HAP-1 (cell line): ENCODE measurements around the gene PLCG2.
"Not testable (repeated sequence)": the region's sequence is repeated elsewhere in the genome, so short reads cannot be mapped to it uniquely, and the experiment has no call there.

Experiments used
- DNase-seq, 2 experiments: peaks; one replicate each; pipeline ENCODE4 v3.0.0-alpha.2; 2016 to 2020; ENCODE audit warnings: low spot score in 2 of 2
- H3K27me3 ChIP-seq: fragments of 250-450 bp; sonication (Bioruptor Pico); 2 replicates; pipeline ENCODE4 v1.5.1; 2020; ENCODE audit warnings: low read depth, mild to moderate bottlenecking, moderate library complexity
- H3K36me3 ChIP-seq: fragments of 250-450 bp; sonication (Bioruptor Pico); replicated peaks from 2 replicates; pipeline ENCODE4 v1.5.1; 2020; ENCODE audit warnings: mild to moderate bottlenecking
- H3K4me1 ChIP-seq: fragments of 250-450 bp; sonication (Bioruptor Pico); 2 replicates; pipeline ENCODE4 v1.5.1; 2020; ENCODE audit warnings: mild to moderate bottlenecking
- H3K4me3 ChIP-seq: fragments of 250-450 bp; sonication (Bioruptor Pico); 2 replicates; pipeline ENCODE4 v1.5.1; 2020; ENCODE audit warnings: mild to moderate bottlenecking, moderate library complexity
- H3K9me3 ChIP-seq: fragments of 250-450 bp; sonication (Bioruptor Pico); 2 replicates; pipeline ENCODE4 v1.5.1; 2020; ENCODE audit warnings: mild to moderate bottlenecking, moderate library complexity
- in situ Hi-C: fragments of 300-500 bp; cut with MboI; formaldehyde crosslinking; loops from 3 replicates; pipeline ENCODE4 v1.14.3; 2020; ENCODE audit warnings: low sequenced_read_pairs, inconsistent platforms, mixed read lengths

Gene PLCG2

DNA sequence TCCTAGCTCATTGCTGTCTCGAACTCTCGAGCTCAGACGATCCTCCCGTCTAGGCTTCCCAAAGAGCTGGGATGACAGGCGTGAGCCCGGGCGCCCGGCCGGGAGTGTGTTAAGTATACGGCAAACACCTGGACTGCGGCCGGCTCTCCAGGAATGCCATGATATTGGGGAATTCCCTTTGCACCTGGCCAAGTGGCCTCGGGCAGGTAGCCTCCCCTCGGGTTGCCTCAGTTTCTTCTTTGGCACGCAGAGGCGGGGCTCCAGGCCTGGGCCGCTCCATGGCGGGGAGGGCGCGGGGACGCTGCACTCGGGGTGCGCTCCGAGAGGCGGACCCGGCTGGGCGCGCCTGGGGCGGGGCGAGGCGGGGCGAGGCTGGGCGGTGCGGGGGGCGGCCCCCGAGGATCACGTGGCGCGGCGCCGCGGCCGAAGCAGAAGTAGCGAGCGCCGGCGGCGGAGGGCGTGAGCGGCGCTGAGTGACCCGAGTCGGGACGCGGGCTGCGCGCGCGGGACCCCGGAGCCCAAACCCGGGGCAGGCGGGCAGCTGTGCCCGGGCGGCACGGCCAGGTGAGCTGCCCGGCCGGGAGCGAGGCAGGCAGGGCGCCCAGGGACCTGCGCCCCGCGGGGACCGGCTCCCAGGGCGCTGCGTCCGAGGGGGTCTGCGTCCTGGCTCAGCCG is at the start of gene PLCG2:
Gene PLCG2 (plus strand): TSS at position 431 of the 675 bp plus-strand sequence. CDS start 6,699 bp downstream, outside the sequence.
- no peaks in the 10 kb centered on the region for H3K9me3 ChIP-seq
- no peaks in the 10 kb centered on the region for H3K36me3 ChIP-seq
- in situ Hi-C loops = no loop called here
- H3K27me3 ChIP-seq = no peaks in the 10 kb centered on the region
- no peaks in the 10 kb centered on the region; the same call in 1 of the 2 replicates for H3K4me1 ChIP-seq
- H3K4me3 ChIP-seq = peak within 1 kb of the TSS; percentile 55
- peak; percentile 56 to 86 for DNase-seq

DNA sequence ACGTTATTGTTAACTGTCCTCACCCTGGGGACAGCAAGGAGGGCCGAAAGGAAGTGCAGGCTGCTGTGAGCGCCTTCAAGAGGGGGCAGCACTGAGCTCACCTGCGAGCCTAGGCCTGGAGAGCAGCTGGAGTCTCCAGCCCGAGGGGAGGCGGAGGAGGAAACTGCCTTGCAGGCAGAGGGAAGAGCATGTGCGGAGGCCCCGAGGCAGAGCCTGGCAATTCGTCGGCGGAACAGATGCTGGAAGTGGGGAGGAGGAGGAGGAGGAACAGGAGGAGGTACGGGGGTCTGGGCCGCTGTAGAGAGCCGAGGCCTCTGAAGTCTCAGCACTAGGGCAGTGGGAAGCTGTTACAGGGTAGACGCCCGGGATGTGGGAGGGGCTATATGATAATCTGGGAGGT is 49.6 kb upstream of the PLCG2 start:
- no peak for DNase-seq
- H3K27me3 ChIP-seq = no peaks in the 10 kb centered on the region
- H3K4me3 ChIP-seq = no peak overlapping the region
- H3K4me1 ChIP-seq = peaks cover 11% of the 10 kb centered on the region
- no peaks in the 10 kb centered on the region for H3K9me3 ChIP-seq
- in situ Hi-C loops = loop anchor here (5.0 to 25.0 kb wide), 3 partner anchors 327 to 692 kb away; partner anchors contain the start of gene ATMIN
- H3K36me3 ChIP-seq = no peaks in the 10 kb centered on the region

DNA sequence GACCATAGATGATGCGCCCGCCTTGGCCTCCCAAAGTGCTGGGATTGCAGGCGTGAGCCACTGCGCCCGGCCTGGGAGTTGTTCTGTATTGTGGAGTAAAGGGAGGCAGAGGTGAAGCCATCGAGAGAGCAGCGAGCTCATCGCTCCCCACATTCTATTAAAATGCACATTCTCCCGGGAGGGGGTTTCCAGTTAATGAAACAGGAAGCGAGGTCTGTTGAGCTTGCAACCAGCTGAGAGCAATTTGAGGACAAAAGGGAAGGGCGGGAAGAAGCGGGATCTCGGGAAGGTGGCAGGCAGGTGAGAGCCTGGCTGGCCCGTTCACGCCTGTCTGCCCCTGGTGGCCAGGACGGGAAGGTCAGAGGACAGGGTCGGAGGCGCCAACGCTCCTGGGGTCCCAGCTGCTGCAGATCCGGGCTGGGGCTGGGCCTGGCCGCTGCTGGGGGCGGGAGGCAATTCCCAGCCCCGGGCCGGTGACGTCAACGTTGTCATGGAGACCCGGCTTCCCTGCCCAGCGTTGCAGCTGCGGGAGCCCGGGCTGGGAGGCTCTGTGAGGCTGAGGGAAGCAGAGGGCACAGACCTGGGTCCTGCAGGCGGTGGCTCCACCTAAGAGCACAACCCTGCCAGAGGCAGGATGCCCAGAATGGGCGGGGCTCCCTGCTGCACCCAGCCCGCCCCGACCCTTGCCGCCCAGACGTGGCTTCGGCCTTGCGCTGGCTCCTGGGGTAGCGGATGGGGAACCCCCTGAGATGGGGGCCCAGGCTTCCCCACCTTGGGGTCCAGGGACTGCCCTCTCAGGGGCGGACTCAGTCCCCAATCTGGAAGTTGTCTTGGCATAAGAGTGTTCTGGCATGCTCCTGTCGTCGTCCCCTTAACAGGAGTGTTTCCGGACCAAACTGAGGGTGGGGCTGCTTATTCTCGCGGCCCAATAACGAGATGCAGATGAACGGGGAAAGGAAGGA is 48.7 kb upstream of the PLCG2 start:
- Histone ChIP-seq H3K4me3 (no peak overlapping the region), H3K27me3 (no peaks in the 10 kb centered on the region), H3K36me3 (no peaks in the 10 kb centered on the region), H3K4me1 (peaks cover 11% of the 10 kb centered on the region), H3K9me3 (no peaks in the 10 kb centered on the region)
- DNase-seq = peak; percentile 61 to 94
- in situ Hi-C loops = loop anchor here (25.0 kb wide), 1 partner anchor 693 kb away; the partner anchor contains the start of gene ATMIN

DNA sequence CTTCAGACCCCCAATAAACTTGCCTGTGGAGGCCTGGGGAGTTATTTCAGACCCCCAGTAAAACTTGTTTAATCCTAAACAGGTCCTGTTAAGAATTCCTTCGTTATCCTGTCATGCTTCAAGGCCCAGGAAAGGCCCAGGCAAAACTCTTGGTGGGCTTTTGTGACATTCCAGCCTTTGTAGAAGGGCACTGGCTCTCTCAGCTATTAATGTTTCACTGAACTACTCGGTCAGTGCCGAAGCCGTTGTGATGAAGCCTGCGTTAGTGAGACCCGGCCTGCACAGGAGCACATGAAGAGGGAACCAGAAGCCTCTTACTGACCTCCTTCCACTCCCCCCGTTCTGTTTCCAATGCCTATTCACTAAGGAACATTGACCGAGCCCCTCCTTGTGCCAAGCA is 47.4 kb upstream of the PLCG2 start:
- Histone ChIP-seq H3K27me3 (no peaks in the 10 kb centered on the region), H3K36me3 (no peaks in the 10 kb centered on the region), H3K9me3 (no peaks in the 10 kb centered on the region), H3K4me1 (peaks cover 11% of the 10 kb centered on the region), H3K4me3 (no peak overlapping the region)
- in situ Hi-C loops = loop anchor here (25.0 kb wide), 1 partner anchor 694 kb away; the partner anchor contains the start of gene ATMIN
- no peak for DNase-seq

DNA sequence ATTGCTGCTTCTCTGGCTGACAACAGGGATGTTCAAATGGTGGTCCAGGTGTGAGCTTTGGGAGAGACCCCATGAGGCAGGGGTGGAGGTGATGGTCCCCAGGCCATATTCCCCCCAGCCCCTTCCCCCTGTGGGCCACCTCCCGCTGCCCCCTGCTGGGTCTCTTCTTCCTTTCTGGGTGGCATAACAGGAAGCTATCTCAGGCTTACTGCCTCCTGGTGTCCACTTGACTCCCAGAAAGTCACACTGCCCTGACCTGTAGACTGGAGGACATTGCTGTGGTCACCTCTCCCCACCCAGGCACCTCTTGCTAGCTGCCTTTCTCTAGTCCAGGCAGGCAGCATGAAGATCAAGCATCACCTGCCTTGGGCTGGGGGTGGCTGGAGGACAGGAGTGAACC is 46.4 kb upstream of the PLCG2 start:
- in situ Hi-C loops = loop anchor here (25.0 kb wide), 1 partner anchor 695 kb away; the partner anchor contains the start of gene ATMIN
- no peak overlapping the region for H3K4me3 ChIP-seq
- peaks cover 10% of the 10 kb centered on the region for H3K4me1 ChIP-seq
- no peaks in the 10 kb centered on the region for H3K9me3 ChIP-seq
- no peaks in the 10 kb centered on the region for H3K36me3 ChIP-seq
- H3K27me3 ChIP-seq = no peaks in the 10 kb centered on the region
- no peak for DNase-seq

DNA sequence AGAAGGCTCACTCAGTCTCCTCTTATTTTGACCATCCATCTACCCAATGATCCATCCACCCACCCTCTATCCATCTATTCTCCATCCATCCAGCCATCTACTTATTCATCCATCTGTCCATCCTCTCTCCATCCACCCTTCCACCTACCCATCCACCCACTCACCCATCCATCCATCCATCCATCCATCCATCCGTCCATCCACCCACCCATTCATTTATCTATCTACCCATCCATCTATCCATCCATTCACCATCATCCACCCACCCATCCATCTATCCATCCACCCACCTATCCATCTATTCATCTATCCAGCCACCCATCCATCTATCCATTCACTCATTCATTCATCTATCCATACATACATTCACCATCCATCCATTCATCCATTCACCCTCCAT is 45.8 kb upstream of the PLCG2 start:
- in situ Hi-C loops = loop anchor here (25.0 kb wide), 1 partner anchor 696 kb away; the partner anchor contains the start of gene ATMIN
- Histone ChIP-seq H3K27me3 (no peaks in the 10 kb centered on the region), H3K4me1 (peaks cover 11% of the 10 kb centered on the region), H3K9me3 (no peaks in the 10 kb centered on the region), H3K36me3 (no peaks in the 10 kb centered on the region), H3K4me3 (no peak overlapping the region)
- no peak for DNase-seq

DNA sequence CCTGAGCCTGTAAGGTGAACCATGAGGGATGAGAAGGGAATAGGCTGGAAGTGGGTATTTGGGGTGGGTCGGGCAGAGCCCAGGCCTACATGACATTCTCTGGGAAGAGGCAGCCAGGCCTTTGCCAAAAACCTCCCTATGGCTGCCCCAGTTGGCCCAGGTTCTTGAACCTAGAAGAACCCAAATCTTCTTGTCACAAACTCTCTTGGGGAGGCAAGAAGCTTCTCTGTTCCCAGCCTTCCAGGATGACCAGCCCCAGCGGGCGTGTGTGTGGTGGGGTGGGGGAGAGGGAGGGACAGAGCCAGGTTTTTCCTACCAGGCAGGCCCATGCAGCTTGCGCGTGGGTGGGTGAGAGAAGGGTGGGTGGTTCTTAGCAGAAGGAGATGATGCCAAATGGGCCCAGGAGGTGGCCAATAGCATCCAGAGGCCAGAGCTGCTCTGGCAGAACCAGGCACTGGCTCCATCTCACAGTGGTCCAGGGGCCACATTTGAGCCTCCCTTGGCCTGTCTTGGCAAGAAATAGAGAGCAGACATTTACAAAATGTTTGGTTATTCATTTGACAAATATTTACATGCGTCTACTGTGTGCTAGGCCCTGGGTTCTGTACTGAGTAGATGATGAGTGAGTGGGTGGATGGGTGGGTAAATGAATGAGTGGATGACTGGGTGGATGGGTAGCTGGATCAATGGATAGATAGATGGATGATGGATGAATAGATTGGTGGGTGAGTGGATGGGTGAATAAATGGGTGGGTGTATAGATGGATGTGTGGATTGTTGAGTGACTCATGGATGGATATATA is 44.3 kb upstream of the PLCG2 start:
- H3K4me1 ChIP-seq = peaks cover 12% of the 10 kb centered on the region
- no peaks in the 10 kb centered on the region for H3K9me3 ChIP-seq
- no peak overlapping the region for H3K4me3 ChIP-seq
- in situ Hi-C loops = loop anchor here (25.0 kb wide), 1 partner anchor 698 kb away; the partner anchor contains the start of gene ATMIN
- no peaks in the 10 kb centered on the region for H3K36me3 ChIP-seq
- no peak for DNase-seq
- no peaks in the 10 kb centered on the region for H3K27me3 ChIP-seq

DNA sequence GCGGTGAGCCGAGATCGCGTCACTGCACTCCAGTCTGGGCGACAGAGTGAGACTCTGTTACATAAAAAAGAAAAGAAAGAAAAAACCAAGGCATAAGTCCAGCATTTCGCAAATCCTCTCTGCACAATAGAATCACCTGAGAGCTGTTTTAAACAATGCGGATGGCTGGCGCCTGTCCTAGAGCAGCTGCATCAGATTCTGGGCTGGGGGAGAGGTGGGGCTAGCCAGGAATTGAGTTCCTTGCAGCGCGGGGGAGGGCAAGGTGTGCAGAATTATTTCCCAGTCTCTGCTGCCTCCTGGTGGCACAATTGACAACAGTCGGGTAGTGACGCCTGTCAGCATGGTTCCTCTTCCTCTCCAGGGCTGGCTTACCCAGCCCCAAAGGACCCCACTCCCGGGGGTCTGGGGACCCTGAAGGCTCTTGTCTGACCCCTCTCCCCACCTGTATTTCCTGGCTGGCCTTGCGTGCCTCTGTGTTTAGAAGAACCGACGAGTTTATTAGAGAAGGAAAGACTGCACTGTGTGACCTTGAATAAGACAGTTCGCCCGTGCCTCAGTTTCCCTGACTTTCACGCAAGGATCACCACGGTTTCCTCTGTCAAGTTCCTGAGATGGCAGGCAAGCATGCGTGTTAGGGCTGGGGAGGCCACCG is 41.1 kb upstream of the PLCG2 start:
- in situ Hi-C loops = loop anchor here (25.0 kb wide), 1 partner anchor 701 kb away; the partner anchor contains the start of gene ATMIN
- Histone ChIP-seq H3K36me3 (no peaks in the 10 kb centered on the region), H3K4me3 (peak overlapping the region; percentile 0; the same call in 1 of the 2 replicates), H3K9me3 (no peaks in the 10 kb centered on the region), H3K4me1 (peaks cover 3% of the 10 kb centered on the region), H3K27me3 (no peaks in the 10 kb centered on the region)
- DNase-seq = peak; percentile 89 to 95

DNA sequence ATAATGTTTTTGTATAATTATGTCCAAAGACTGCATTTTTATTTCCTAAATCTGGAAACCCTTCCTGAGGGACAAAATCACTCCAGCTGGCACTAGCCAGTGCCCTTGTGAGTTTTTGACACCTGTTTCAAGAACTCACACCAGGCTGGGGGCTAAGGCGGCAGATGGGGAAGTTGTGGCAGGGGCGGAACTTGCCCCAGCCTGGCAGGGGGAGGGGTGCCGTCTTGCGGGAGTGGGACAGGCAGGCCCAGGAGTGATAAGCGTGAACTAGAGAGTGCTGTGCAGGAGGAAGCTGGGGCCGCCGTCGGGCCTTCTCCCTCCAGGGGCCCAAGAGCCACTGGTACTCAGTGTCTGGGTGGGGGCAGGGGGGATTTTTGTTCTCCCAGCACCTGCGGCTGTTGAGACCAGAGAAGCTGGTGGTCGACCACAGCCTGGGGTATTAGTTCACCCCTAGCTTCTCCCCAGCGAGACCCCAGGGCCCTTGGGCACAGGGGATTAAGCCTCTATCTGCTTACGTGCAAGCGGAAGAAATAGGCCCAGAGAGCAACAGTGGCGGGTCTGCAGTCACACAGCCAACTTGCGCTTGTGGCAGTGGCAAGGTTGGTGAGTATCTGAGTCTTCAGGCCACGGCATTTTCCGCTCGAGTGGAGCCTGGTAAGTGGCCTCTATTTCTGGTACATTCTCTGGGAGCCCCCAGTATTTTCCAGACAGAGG is 40.2 kb upstream of the PLCG2 start:
- DNase-seq = no peak
- in situ Hi-C loops = loop anchor here (25.0 kb wide), 1 partner anchor 702 kb away; the partner anchor contains the start of gene ATMIN
- no peaks in the 10 kb centered on the region for H3K27me3 ChIP-seq
- H3K4me1 ChIP-seq = peaks cover 3% of the 10 kb centered on the region
- H3K36me3 ChIP-seq = no peaks in the 10 kb centered on the region
- H3K4me3 ChIP-seq = no peak overlapping the region
- no peaks in the 10 kb centered on the region for H3K9me3 ChIP-seq

DNA sequence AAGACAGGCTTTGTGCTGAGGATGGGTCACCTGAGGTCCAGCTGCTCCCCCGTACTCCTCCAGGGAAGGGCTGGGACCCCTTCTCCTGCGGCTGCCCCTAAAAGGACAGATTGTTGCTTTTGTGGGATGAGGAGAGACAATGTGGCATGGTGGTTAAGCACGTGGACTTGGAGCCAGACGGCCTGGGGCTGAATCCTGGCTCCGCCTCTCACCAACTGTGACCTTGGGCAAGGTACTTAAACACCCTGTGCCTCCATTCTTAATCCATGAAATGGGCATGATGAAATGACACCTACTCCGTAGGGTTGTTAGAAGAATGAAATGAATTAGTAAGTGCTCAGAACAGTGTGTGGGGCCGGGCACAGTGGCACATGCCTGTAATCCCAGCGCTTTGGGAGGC is 39.6 kb upstream of the PLCG2 start:
- DNase-seq = no peak
- no peak overlapping the region for H3K4me3 ChIP-seq
- in situ Hi-C loops = loop anchor here (25.0 kb wide), 1 partner anchor 702 kb away; the partner anchor contains the start of gene ATMIN
- no peaks in the 10 kb centered on the region for H3K36me3 ChIP-seq
- no peaks in the 10 kb centered on the region for H3K27me3 ChIP-seq
- peaks cover 3% of the 10 kb centered on the region for H3K4me1 ChIP-seq
- H3K9me3 ChIP-seq = no peaks in the 10 kb centered on the region

DNA sequence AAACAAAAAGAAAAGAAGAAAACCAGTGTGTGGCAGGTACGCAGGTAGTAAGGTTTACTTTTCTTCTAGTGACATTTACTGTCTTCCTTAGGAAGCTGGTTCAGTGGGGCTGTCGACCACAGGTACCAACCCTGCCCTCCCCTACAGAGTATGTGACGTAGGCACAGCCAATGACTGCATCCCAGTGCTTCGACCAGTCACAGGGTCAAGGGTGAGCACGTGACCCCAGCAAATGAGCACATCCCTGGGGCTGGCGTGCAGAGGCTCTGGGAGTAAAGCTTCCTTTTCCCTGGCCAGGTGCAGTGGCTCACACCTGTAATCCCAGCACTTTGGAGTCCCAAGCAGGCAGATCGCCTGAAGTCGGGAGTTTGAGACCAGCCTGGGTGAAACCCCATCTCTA is 38.9 kb upstream of the PLCG2 start:
- peaks cover 3% of the 10 kb centered on the region for H3K4me1 ChIP-seq
- in situ Hi-C loops = loop anchor here (25.0 kb wide), 1 partner anchor 703 kb away; the partner anchor contains the start of gene ATMIN

DNA sequence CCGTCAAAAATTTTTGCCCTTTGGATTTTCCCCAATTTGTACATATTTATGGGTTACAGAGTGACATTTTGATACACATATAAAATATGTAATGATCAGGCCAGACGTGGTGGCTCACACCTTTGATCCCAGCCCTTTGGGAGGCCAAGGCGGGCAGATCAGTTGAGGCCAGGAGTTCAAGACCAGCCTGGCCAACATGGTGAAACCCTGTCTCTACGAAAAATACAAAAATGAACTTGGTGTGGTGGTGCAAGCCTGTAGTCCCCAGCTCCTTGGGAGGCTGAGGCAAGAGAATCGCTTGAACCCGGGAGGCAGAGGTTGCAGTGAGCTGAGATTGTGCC is 37.7 kb upstream of the PLCG2 start:
- DNase-seq, H3K4me3 ChIP-seq, H3K4me1 ChIP-seq, H3K27me3 ChIP-seq, H3K9me3 ChIP-seq, H3K36me3 ChIP-seq: not testable (repeated sequence)
- in situ Hi-C loops = loop anchor here (25.0 kb wide), 1 partner anchor 704 kb away; the partner anchor contains the start of gene ATMIN

More for the DNA sequence above, 38.9 kb upstream of the PLCG2 start:
- no peaks in the 10 kb centered on the region for H3K9me3 ChIP-seq
- H3K27me3 ChIP-seq = no peaks in the 10 kb centered on the region
- no peak overlapping the region for H3K4me3 ChIP-seq
- no peak for DNase-seq
- no peaks in the 10 kb centered on the region for H3K36me3 ChIP-seq
